Activated CD4-positive, CD25-positive, alpha-beta regulatory T cell treated with anti-CD3 and anti-CD28 coated beads, Interleukin-2, amount 50 U/mL, for 16 hours (primary cell): ENCODE results near the gene CLIC3.

Source experiments
- DNase-seq: peaks from one replicate; pipeline ENCODE4 v3.0.0-alpha.2; 2020; ENCODE audit warnings: low read depth, low spot score

Gene CLIC3

DNA sequence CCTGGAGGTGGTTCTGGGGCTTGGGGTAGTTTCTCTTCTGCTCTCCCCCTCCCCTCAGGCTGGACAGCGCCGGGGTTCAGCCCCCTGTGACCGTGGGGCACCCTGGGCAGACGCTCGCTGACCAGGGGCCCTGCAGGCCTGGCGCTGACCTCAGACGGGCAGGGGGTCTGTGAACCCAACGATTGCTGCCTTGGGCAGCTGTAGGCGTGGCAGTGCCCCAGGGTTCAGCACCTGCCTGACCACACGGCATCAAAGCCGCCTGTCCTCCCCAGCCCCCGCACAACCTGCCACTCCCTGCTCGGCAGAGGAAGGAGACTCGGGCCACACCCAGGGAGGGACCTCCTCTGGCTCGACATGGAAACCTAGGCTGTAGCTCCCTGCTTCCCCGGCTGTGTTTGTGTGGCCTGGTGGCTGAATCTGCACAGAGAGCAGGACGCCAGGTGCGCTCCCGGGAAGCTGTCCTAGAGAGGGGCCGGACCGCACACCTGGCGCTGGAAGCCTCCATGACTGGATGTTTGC, 32.1 kb downstream of the CLIC3 start:
- DNase-seq, result no peak

- DNase-seq, result no peak
Measured at GRCh38 chr9:136963751-136964150, 32.6 kb downstream of the CLIC3 start.

DNA sequence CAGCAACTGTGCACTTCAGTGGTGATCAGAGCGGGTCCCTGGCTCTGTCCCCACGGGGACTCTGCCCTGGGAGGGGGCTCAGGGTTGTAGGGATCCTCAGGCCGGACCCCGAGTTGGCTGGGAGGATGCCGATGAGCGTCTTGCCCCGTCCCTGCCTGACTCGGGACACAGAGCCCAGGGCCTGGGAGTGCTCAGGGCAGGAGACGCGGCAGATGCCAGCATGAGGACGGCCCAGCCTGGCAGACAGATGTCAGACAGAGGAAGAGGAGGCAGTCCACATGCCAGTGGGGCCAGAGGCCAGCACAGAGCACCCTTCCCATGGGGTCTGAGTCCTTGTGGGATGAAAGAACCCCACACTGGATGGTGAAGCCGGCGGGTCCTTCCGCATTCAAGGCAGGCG, 33.0 kb downstream of the CLIC3 start:
- no peak for DNase-seq

DNA sequence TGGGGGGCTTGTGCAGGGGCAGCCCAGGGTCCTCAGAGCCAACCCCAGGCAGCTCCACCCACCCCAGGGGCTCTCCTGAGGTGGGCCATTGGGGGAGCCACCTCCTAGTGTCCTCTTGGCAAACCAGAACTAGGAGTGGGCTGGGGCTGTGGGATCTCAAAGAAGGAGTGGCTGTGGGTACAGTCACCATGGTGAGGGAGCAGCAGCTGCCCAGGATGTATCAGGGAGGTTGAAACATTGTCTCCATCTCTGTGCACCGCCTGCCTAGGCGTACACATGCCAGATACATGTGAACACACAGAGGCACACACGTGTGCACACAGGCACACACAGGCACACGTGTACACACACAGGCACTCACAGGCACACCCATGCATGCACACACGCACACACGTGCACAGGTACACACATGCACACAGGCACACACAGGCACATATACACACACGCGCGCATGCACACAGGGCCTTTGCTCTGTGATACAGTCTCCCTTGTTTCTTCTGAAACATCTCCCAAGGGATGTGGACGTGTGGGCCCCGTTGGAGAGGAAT, 33.6 kb downstream of the CLIC3 start:
- DNase-seq, result no peak

DNA sequence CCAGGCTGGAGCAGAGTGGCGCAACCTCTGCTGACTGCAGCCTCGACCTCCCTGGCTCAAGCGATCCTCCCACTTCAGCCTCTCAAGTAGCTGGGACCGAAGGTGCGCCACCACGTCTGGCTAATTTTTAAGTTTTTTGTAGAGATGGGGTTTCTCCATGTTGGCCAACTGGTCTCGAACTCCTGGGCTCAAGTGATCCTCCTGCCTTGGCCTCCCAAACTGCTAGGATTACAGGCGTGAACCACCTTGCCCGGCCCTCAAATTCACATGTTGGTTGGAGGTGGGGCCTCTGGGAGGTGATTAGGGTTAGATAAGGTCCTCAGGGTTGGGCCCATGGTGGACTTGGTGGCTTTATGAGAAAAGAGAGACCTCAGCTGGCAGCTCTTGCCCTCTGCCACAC, 34.2 kb downstream of the CLIC3 start:
- DNase-seq, result no peak

DNA sequence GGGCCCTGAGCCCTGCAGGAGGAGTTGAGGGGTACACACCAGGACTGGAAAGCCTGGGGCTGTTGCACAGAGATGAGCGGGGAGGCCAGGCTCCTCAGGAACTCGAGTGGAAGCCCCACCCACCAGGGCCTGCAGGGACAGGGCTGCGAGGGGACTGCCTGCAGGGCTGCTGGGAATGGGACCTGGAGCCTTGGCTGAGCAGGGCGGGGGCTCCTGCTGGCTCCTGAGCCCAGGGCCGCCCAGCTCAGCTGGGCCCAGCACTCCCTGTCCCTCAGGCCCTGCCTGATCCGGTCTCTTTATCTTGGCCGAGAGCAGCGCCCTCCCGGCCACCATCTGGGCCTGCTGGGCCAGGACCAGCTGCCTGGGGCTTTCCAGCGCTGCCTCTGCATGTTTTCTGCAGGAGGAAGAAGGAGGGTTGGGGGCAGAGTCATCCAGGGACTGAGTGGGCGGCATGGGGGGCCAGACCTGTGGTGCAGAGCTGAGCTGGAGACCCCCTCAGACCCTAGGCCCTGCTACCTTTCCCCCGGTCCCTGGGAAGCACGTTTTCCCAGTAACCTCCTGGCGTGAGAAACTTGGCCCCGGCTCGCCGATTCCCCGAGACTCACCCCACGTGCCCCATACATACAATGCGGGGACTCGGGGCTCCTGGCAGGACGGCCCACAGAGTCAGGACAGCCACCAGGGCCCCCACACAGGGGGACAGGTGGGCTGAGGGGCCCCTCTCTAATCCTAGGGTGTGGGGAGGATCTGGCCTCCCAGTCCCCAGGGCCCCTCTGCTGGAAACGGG, 34.9 kb downstream of the CLIC3 start:
- no peak for DNase-seq

DNA sequence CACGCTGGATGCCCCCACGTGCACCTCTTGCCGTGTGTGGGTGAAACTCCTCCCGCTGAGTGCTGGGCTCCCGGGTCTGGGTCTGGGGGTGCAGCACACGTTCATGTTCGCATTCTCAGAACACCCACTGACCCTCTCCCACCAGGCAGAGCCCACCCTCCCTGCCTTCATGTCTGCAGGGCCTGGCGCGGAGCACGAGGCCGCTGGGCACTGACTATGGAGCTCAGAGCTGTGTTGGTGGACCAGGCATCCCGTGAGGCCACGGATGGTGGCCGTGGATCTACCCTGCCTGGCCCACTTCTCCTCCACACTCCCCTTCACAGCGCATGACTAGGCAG, 35.5 kb downstream of the CLIC3 start:
- no peak for DNase-seq

GRCh38 chr9:136960212-136960937, 36.0 kb downstream of the CLIC3 start:
- no peak for DNase-seq

DNA sequence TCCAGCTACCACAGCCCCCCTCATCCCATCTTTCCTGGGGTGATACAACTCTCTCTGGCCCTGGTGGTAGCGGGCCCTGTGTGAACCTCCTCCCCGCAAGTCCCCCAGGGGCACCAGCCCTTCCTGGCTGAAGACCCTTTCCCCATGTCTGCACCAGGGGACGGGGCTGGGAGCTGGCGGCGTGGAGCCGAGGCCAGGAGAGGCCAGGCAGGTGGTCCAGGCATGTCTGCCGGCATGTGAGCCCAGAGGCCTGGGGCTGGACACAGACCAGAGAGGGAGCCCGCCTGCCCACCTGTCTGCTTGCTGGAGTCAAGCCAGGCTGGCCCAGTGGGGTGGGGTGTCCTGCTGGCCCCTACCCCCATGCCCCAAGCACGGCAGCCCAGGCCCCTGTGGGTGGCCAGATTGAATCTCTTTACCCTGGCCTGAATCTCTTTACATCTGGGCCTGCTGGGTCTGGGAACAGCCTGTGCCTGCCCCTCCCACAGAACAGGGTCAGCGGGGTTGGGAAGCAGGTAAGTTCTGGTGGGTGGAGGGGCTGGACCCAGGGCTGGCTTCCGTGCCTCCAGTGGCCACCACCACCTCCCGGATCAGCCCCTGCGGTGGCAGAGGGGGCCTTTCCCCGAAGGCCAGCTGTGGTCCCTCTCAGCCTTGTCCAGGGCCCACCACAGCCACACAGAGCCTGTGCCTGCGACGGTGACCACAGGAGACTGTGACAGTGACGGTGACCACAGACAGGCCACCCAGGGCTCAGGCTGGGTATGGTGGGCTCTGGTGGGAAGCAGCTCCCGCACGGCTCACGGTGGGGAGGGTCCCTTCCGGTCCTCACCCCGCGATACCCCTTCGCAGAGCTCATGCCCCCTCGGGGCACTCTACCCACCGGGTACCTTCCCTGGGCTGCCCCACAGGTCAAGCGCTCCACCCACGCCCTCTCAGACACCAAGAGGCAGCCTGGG, 37.2 kb downstream of the CLIC3 start:
- DNase-seq, result no peak

DNA sequence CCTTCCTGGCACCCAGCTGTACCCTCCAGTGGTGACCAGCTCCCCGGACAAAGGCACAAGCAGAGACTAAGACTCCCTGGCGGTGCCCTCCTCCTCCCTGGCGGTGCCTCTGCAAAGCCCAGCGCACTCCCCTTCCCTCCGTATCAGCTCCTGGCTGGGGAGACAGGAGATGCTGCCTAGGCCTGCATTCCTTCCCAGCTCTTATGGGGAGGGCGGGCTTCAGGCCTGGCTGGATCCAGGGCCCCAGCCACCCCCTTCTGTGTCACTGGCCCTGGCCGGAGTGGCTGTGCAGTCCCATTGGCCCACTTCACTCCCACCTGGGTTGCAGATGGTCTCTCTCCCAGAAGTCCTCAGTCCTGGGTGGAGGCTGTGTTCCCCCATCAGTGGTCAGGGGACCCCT, 37.9 kb downstream of the CLIC3 start:
- no peak for DNase-seq

DNA sequence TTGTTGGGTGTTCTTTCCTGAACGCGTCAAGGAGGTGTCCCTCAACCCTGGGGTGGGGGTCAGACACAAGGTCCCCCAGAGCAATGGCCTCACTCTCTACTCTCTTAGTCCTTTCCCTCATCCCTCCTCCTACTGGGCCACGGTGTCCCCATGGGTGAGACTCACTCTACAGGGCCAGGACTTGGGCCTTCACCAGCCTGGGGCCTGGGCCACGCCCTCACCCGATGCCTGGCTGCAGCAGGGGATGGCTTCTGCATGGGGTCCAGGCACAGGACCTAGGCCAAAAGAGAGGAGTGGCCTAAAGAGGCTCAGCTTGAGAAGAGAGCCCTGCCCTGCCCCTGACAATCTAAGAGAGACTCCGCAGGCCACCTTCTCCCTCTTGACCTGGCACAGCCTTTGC, 38.5 kb downstream of the CLIC3 start:
- no peak for DNase-seq

GRCh38 chr9:136957461-136957860, 38.9 kb downstream of the CLIC3 start:
- DNase-seq, result no peak

DNA sequence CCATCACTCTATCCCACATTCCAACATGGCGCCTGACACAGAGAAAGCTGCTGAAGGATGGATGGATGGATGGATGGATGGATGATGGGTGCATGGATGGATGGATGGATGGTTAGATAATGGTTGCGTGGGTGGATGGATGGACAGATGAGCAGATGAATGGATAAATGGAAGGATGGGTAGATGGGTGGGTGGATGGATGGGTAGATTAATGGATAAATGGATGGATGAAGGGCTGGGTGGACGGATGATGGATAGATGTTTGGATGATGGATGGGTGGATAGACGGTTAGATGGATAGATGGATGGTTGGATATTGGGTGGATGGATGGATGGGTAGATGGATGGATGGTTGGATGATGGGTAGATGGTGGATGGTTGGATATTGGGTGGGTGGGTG, 39.8 kb downstream of the CLIC3 start:
- no peak for DNase-seq

DNA sequence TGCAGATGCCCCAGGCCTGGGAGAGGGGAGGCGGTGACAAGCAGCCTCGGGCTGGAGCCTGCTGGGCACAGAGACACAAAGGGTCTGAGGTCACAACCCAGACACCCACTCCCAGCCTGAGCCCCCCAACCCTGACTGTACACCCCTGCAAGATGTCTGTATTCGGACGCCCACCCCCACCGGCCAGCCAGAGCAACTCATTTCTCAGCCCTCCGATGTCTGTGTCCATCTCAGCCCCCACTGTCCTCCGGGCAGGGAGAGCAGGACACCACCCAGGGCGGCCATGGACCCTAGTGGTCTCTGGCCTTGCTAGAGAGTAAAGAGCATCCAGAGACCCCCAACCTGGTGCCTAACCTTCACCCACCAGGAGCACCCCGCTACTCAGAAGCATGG, 40.4 kb downstream of the CLIC3 start:
- no peak for DNase-seq

DNA sequence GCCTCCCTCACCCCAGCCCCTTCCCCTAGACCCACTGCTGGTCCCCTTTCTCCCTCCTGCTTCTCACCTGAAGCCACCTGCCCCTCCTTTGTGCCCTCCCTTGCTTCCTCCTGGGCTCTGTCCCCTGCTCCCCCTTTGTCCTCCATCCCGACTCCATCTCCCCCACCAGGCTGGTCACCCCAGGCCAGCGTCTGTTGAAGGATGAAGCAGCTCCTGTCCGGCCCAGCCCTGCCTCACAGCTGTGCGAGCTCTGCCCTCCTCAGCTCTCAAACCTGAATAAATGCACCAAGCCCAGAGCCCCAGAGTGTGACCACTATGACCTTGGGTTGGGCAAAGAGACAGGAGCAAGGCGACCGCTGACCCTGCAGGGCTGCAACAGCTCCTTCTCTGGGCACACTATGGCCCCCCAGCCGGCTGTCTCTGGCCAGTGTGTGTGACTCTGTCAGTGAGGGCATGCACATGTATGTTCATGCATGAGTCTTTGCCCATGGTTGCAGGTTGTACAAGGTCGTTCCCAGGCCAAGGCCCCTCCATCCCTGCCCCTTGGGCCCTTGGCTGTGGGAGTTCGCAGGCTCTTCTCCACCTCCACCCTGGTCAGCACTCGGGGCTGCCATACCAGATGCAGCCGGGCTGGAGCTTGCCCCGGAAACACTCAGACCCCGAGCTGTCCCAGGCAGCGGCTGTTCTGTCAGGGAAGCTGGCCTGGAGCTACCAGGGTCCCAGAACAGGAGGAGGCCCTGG, 41.0 kb downstream of the CLIC3 start:
- DNase-seq, result no peak

GRCh38 chr9:136954270-136955083, 41.9 kb downstream of the CLIC3 start:
- no peak for DNase-seq

- DNase-seq, result no peak
Measured at GRCh38 chr9:136953771-136954269, 42.5 kb downstream of the CLIC3 start.

- DNase-seq, result no peak
Measured at GRCh38 chr9:136952876-136953770, 43.2 kb downstream of the CLIC3 start.

DNA sequence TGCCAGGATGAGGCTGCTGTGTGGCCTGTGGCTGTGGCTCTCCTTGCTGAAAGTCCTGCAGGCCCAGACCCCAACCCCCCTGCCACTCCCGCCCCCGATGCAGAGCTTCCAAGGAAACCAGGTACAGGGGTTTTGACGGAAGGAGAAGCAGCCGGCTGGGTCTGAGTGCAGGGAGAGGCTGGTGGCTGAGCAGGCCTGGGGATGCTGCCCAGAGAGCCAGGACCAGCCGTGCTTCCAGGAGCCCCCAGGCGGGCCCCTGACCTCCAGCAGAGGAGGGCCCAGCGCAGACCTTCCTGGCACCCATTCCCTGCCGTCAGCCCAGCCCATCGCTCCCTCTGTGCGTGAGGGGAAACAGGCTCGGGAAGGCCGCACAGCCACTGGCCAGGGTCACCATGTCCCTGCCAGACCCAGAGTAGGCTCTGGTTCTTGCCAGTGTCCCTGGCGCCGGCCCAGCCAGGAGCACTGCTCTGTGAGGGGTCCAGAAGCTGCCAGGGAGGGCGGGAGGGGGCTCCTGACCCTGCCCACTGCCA, 44.0 kb downstream of the CLIC3 start:
- DNase-seq, result no peak
